Endothelial cell of umbilical vein (primary cell): ENCODE measurements around the gene SLC44A1. TPM values are rescaled to one million over a fixed set of nuclear protein-coding genes. Genes with fewer than 3 reads are reported as not detected.

Experiments used
- BruUV-seq: library from RNA; stranded (reverse); fragments of 400-500 nt; replicated peaks from 2 replicates; lab custom pipeline; 2021; lab: Mats Ljungman, UMichigan
- CTCF ChIA-PET: fragments of 300-600, 350-600 bp; sonication (Branson Sonifier 250); formaldehyde crosslinking; loops from one replicate; lab custom pipeline; 2021; ENCODE audit warnings: antibody characterized with exemption, inconsistent platforms; lab: Charles Lee
- POLR2A ChIA-PET: fragments of 300-600, 350-600 bp; sonication (Branson Sonifier 250); formaldehyde crosslinking; loops from one replicate; lab custom pipeline; 2021; ENCODE audit warnings: antibody characterized with exemption, inconsistent platforms; lab: Charles Lee
- DNase-seq: peaks from one replicate; pipeline ENCODE4 v3.0.0-alpha.2; 2011; ENCODE audit warnings: low read depth, low spot score
- FAIRE-seq: peaks from 2 replicates; lab custom pipeline; 2011; peaks lifted over from hg19 to GRCh38; lab: Jason Lieb, UNC
- H2AFZ ChIP-seq: 2 replicates; pipeline ENCODE4 v1.6.0; 2012; ENCODE audit warnings: low read depth, low read length, control low read depth, inconsistent platforms
- H3K27ac ChIP-seq: 2 replicates; pipeline ENCODE4 v1.5.1; 2011; ENCODE audit warnings: low read depth, mild to moderate bottlenecking, control low read depth, low read length, moderate library complexity; ENCODE audit not compliant: insufficient read depth
- H3K27me3 ChIP-seq, 2 experiments: 2 replicates each; pipeline versions ENCODE4 v1.6.0 to v1.6.1; 2011; ENCODE audit warnings: low read length in 2 of 2, mixed read lengths in 1 of 2; ENCODE audit not compliant: control insufficient read depth in 2 of 2, insufficient read depth in 2 of 2
- H3K36me3 ChIP-seq, 2 experiments: 2 replicates in 1 of 2; 3 replicates in 1 of 2; pipeline ENCODE4 v1.5.1; 2011; ENCODE audit warnings: low read length in 2 of 2, mild to moderate bottlenecking in 1 of 2, moderate library complexity in 1 of 2; ENCODE audit not compliant: control insufficient read depth in 2 of 2, insufficient read depth in 2 of 2; ENCODE audit errors: extremely low read depth in 1 of 2
- H3K4me1 ChIP-seq: 3 replicates; pipeline ENCODE4 v1.5.1; 2011; ENCODE audit warnings: mild to moderate bottlenecking, low read length; ENCODE audit not compliant: control insufficient read depth, insufficient read depth; ENCODE audit errors: extremely low read depth
- H3K4me2 ChIP-seq: 2 replicates; pipeline ENCODE4 v1.6.1; 2011; ENCODE audit warnings: low read length, control low read depth, mixed read lengths; ENCODE audit not compliant: insufficient read depth
- H3K4me3 ChIP-seq, 3 experiments: fragments of 200-600 bp in 1 of 3; sonication (generic), shearing (Covaris generic) in 1 of 3; replicated peaks in 1 of 3; 2 replicates each; pipeline ENCODE4 v1.5.1; 2011 to 2016; ENCODE audit warnings: control low read depth in 3 of 3, low read length in 3 of 3, mild to moderate bottlenecking in 2 of 3, inconsistent platforms in 1 of 3, low read depth in 1 of 3, moderate library complexity in 1 of 3; ENCODE audit not compliant: insufficient read depth in 1 of 3
- H3K79me2 ChIP-seq: 2 replicates; pipeline ENCODE4 v1.6.0; 2012; ENCODE audit warnings: low read length, inconsistent platforms; ENCODE audit not compliant: control insufficient read depth, insufficient read depth
- H3K9ac ChIP-seq: replicated peaks from 2 replicates; pipeline ENCODE3; 2011; ENCODE audit warnings: low read length, control low read depth; ENCODE audit not compliant: insufficient read depth; ENCODE audit errors: extremely low read depth
- H3K9me1 ChIP-seq: replicated peaks from 3 replicates; pipeline ENCODE4 v1.6.0; 2011; ENCODE audit warnings: mild to moderate bottlenecking, low read length; ENCODE audit not compliant: control insufficient read depth, insufficient read depth; ENCODE audit errors: extremely low read depth
- H3K9me3 ChIP-seq: replicated peaks from 2 replicates; pipeline ENCODE4 v1.5.1; 2012; ENCODE audit warnings: low read length, inconsistent platforms; ENCODE audit not compliant: control insufficient read depth, insufficient read depth
- H4K20me1 ChIP-seq: replicated peaks from 2 replicates; pipeline ENCODE3; 2011; ENCODE audit warnings: mild to moderate bottlenecking, low read length; ENCODE audit not compliant: control insufficient read depth, insufficient read depth; ENCODE audit errors: extremely low read depth
- EZH2 ChIP-seq: IDR thresholded peaks from 2 replicates; pipeline ENCODE4 v1.6.1; 2012; ENCODE audit warnings: borderline replicate concordance, low read depth, mild to moderate bottlenecking, moderate library complexity, low read length, inconsistent platforms; ENCODE audit not compliant: severe bottlenecking
- FOS ChIP-seq: IDR thresholded peaks from 2 replicates; pipeline ENCODE4 v1.6.1; 2011; ENCODE audit warnings: mild to moderate bottlenecking, low read length, moderate library complexity, borderline replicate concordance; ENCODE audit not compliant: insufficient read depth
- GATA2 ChIP-seq: IDR thresholded peaks from 2 replicates; pipeline ENCODE4 v1.7.0; 2011; ENCODE audit warnings: low read depth, mild to moderate bottlenecking, moderate library complexity, mixed read lengths, low read length; ENCODE audit not compliant: insufficient read length, insufficient read depth
- MYC ChIP-seq: IDR thresholded peaks from one replicate; pipeline ENCODE4 v1.6.1; 2011; ENCODE audit warnings: mild to moderate bottlenecking, low read depth, low read length
- POLR2A ChIP-seq: IDR thresholded peaks from 2 replicates; pipeline ENCODE4 v1.6.1; 2012; ENCODE audit warnings: low read depth, mild to moderate bottlenecking, control low read depth, low read length
- dilution Hi-C: fragments of 300-500 bp; cut with MboI; formaldehyde crosslinking; loops from one replicate; pipeline ENCODE4 v1.15.0; 2019; ENCODE audit warnings: low sequenced_read_pairs; ENCODE audit not compliant: extremely low pct_ligation_motif_present
- intact Hi-C: fragments of 100-400 bp; cut with micrococcal nuclease; formaldehyde crosslinking; loops from one replicate; pipeline ENCODE4 v1.10.0; 2022
- polyA plus RNA-seq, 4 experiments: library from polyadenylated mRNA; depleted of rRNA in 3 of 4; stranded (reverse) in 3 of 4; unstranded in 1 of 4; fragments of >200 nt; gene quantifications; 2 replicates each; pipeline versions ENCODE4 v1.2.1 to v1.2.3, GENCODE V29; 2011 to 2012; ENCODE audit warnings: missing spikeins in 1 of 4
- total RNA-seq: library from RNA; stranded (reverse); gene quantifications from 2 replicates; pipeline ENCODE4 v1.2.3, GENCODE V29; 2021
- TF ChIP-seq, protein P1 (sequence below), 2 donors: IDR thresholded peaks; 1 replicate in 1 of 2; 2 replicates in 1 of 2; pipeline ENCODE4 v1.5.1; 2011; ENCODE audit warnings: low read length in 2 of 2, mild to moderate bottlenecking in 2 of 2, moderate library complexity in 2 of 2, control low read depth in 1 of 2, inconsistent platforms in 1 of 2, low read depth in 1 of 2; ENCODE audit not compliant: insufficient read depth in 1 of 2; ENCODE audit errors: extremely low read depth in 1 of 2
- TF ChIP-seq, protein P2 (sequence below): IDR thresholded peaks from 2 replicates; pipeline ENCODE4 v1.6.1; 2011; ENCODE audit not compliant: insufficient read depth, insufficient read length

The SLC44A1 gene
- total and polyA plus RNA-seq, 2 donors (not counting 3 experiments of a cell fraction or from before 2014, with no cell fraction given): 16.1 to 37.7 TPM

DNA sequence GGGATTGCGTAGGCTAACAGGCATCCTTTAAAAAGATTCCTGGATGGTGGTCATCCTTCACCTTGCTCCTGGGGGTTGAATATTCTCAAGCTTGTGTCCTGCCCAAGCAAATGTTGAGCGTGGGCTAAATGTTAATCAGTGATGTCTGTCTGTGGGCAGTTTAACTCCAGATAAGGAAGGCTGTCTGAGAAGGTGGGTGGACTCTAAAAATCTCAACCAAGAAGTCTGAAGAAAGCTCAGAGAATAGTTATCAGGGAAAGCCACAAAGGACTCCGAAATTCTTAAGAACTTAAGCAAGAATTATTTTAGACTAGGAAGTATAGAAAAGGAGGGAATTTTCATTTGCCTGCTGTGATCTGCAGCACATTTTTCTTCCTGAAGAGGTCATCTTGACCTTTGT is 125.5 kb downstream of the SLC44A1 start:
- H3K36me3 ChIP-seq: no peaks in the 10 kb centered on the region
- no peak for TF ChIP-seq FOS
- TF ChIP-seq, protein P1, sequence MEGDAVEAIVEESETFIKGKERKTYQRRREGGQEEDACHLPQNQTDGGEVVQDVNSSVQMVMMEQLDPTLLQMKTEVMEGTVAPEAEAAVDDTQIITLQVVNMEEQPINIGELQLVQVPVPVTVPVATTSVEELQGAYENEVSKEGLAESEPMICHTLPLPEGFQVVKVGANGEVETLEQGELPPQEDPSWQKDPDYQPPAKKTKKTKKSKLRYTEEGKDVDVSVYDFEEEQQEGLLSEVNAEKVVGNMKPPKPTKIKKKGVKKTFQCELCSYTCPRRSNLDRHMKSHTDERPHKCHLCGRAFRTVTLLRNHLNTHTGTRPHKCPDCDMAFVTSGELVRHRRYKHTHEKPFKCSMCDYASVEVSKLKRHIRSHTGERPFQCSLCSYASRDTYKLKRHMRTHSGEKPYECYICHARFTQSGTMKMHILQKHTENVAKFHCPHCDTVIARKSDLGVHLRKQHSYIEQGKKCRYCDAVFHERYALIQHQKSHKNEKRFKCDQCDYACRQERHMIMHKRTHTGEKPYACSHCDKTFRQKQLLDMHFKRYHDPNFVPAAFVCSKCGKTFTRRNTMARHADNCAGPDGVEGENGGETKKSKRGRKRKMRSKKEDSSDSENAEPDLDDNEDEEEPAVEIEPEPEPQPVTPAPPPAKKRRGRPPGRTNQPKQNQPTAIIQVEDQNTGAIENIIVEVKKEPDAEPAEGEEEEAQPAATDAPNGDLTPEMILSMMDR (IDR thresholded peaks at IDR 0.05; ENCODE audit: extremely low read depth in 1 of 2, insufficient read depth in 1 of 2, low read depth in 1 of 2, low read length in 2 of 2): no peak
- no peaks in the 10 kb centered on the region for H3K4me1 ChIP-seq
- H3K9ac ChIP-seq: no peak overlapping the region
- no peak for DNase-seq
- ChIA-PET CTCF (interaction anchor here (0.5 to 1.1 kb wide), 2 partner anchors 22 to 63 kb away, joined by 3 read pairs; no protein-coding TSS in a partner anchor), POLR2A (no interaction called here)
- no peaks in the 10 kb centered on the region for H4K20me1 ChIP-seq
- H2AFZ ChIP-seq: no peak overlapping the region
- H3K9me1 ChIP-seq: no peaks in the 10 kb centered on the region
- no peak overlapping the region for H3K4me2 ChIP-seq
- intact Hi-C loops: no loop called here
- no peaks in the 10 kb centered on the region for H3K9me3 ChIP-seq
- H3K27ac ChIP-seq: no peak overlapping the region
- BruUV-seq: no TSS peak
- dilution Hi-C loops: no loop called here
- H3K4me3 ChIP-seq: no peak overlapping the region
- no peaks in the 10 kb centered on the region for H3K79me2 ChIP-seq
- no peaks in the 10 kb centered on the region for H3K27me3 ChIP-seq
- no peak for FAIRE-seq

DNA sequence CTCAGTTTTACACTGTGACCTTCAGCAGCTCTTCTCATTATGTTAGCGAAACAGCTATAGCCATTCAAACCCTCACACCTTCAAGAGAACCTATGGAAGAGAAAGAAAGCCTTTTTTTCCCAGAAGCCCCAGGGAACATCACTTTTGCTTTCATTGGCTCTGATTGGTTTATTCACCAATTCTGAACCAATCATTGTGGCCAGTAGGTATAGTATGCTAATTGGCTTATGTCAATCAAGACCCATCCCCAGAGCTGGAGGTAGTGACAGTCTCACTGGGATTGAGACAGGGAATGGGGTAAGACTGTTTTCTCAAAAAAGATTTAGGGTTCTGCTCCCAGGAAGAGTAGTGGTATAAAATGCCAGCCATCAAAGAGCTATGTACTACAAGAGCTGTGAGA is 129.3 kb downstream of the SLC44A1 start:
- peaks cover 0 to 3% of the 10 kb centered on the region in 2 experiments for H3K36me3 ChIP-seq
- ChIA-PET CTCF (no interaction called here), POLR2A (no interaction called here)
- no peak overlapping the region for H3K9ac ChIP-seq
- TF ChIP-seq EZH2 (no peak), FOS (no peak), MYC (no peak), GATA2 (no peak), POLR2A (no peak)
- TF ChIP-seq, protein P2, sequence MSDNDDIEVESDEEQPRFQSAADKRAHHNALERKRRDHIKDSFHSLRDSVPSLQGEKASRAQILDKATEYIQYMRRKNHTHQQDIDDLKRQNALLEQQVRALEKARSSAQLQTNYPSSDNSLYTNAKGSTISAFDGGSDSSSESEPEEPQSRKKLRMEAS: no peak
- TF ChIP-seq, protein P1 (IDR thresholded peaks at IDR 0.05; ENCODE audit: extremely low read depth in 1 of 2, insufficient read depth in 1 of 2, low read depth in 1 of 2, low read length in 2 of 2): no peak
- intact Hi-C loops: no loop called here
- no peak overlapping the region for H3K4me2 ChIP-seq
- no peaks in the 10 kb centered on the region for H4K20me1 ChIP-seq
- DNase-seq: no peak
- dilution Hi-C loops: no loop called here
- no peak overlapping the region for H3K27ac ChIP-seq
- H3K9me1 ChIP-seq: no peaks in the 10 kb centered on the region
- H3K4me3 ChIP-seq: no peak overlapping the region
- H3K27me3 ChIP-seq: no peaks in the 10 kb centered on the region
- H3K9me3 ChIP-seq: no peaks in the 10 kb centered on the region
- BruUV-seq: no TSS peak
- FAIRE-seq: no peak
- no peak overlapping the region for H2AFZ ChIP-seq
- H3K79me2 ChIP-seq: no peaks in the 10 kb centered on the region
- H3K4me1 ChIP-seq: no peaks in the 10 kb centered on the region
